GM18907 (cell line): ENCODE results near the gene SRSF1.

Source experiments
- ATAC-seq: cut with Tn5 transposase; IDR thresholded peaks from one replicate; pipeline ENCODE4 v1.9.1; 2021; ENCODE audit warnings: mild to moderate bottlenecking, moderate library complexity; ENCODE audit not compliant: unreplicated experiment

SRSF1 gene

GRCh38 chr17:58019039-58019438, 12.0 kb upstream of the SRSF1 start:
- no peak for ATAC-seq

- ATAC-seq = no peak
Measured at GRCh38 chr17:58010067-58010799, 3.2 kb upstream of the SRSF1 start.

GRCh38 chr17:58007781-58008706, 998 bp upstream of the SRSF1 start:
- ATAC-seq = peak; percentile 45

GRCh38 chr17:58006560-58006923, 504 bp downstream of the SRSF1 start:
- ATAC-seq = peak; percentile 20

GRCh38 chr17:58005728-58006559, 1.1 kb downstream of the SRSF1 start:
- ATAC-seq = no peak

- no peak for ATAC-seq
Measured at GRCh38 chr17:58005031-58005727, 1.9 kb downstream of the SRSF1 start.

GRCh38 chr17:58004060-58004459, 3.0 kb downstream of the SRSF1 start:
- no peak for ATAC-seq

- no peak for ATAC-seq
Measured at GRCh38 chr17:58002973-58003372, 4.1 kb downstream of the SRSF1 start.

GRCh38 chr17:58002154-58002948, 4.7 kb downstream of the SRSF1 start:
- ATAC-seq = no peak

GRCh38 chr17:58001461-58002124, 5.5 kb downstream of the SRSF1 start:
- no peak for ATAC-seq

- no peak for ATAC-seq
Measured at GRCh38 chr17:57999496-58000017, 7.5 kb downstream of the SRSF1 start.

- no peak for ATAC-seq
Measured at GRCh38 chr17:57999010-57999495, 8.0 kb downstream of the SRSF1 start.

- no peak for ATAC-seq
Measured at GRCh38 chr17:57997085-57997809, 9.8 kb downstream of the SRSF1 start.

- ATAC-seq = peak; percentile 66
Measured at GRCh38 chr17:57995076-57995956, 11.7 kb downstream of the SRSF1 start.

GRCh38 chr17:57994436-57994835, 12.6 kb downstream of the SRSF1 start:
- ATAC-seq = no peak

GRCh38 chr17:57993471-57994365, 13.3 kb downstream of the SRSF1 start:
- no peak for ATAC-seq
